HG03442 (cell line): ENCODE data around the gene SMIM27.

Source experiments
- ATAC-seq: cut with Tn5 transposase; IDR thresholded peaks from one replicate; pipeline ENCODE4 v1.9.1; 2021; ENCODE audit warnings: mild to moderate bottlenecking, moderate library complexity; ENCODE audit not compliant: unreplicated experiment

The SMIM27 gene

DNA sequence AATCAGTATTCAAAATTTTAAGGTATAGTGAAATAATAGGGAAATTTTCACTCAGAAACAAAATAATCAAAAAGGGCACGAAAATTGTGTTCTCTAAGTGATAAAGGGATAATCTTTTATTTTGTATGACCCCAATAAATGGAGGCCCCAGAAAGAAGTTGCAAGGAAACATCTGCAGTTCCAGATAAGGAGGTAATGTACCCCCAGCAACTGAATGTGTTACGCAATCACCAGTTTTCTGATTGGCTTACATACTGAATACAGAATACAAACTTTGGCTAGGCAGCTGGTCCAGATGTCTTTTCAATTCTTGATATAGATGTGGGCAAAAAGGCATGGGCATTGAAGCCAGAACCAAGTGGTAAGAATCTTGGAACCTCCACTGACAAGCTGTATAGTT, 2.0 kb downstream of the SMIM27 start:
- no peak for ATAC-seq

GRCh38 chr9:32554591-32554990, 2.5 kb downstream of the SMIM27 start:
- ATAC-seq = no peak

GRCh38 chr9:32558408-32558934, 6.3 kb downstream of the SMIM27 start:
- no peak for ATAC-seq

GRCh38 chr9:32565967-32566366, 13.8 kb downstream of the SMIM27 start:
- no peak for ATAC-seq

- ATAC-seq = no peak
Measured at GRCh38 chr9:32566770-32567169, 14.6 kb downstream of the SMIM27 start.

- ATAC-seq = no peak
Measured at GRCh38 chr9:32570262-32570661, 18.1 kb downstream of the SMIM27 start.

GRCh38 chr9:32571969-32572899, 20.1 kb downstream of the SMIM27 start:
- peak; percentile 87 for ATAC-seq

DNA sequence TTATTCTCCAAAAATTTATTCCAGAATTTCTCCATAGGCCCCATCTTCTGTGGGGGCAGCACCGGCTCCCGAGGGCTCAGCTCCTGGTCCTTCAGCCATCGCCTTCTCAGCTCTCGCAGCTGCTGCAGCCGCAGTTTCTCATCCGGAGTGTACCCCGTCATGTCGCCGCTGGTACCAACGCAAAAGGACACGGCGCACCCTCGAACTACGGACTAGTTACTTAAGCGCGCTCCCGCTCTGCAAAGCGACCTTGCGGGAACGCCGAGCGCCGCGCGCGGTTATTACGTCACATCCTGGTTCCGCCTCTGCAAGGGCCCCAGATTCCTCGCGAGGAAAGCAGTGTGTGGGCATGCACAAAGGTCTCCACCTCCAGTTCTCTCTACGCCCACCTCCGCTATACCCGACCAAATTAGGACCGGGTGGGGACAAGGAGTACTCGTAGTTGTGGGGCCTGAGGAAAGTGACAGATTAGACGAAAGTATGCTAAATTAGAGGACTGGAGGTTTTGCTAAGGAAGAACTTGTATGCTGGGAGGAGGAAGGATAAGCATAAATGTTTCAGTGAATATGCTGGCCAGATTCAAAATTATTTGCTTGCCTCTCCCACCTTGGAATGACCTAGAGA, 20.9 kb downstream of the SMIM27 start, which contains the start of gene NDUFB6:
Gene NDUFB6, minus strand, starts transcription at position 260 of the 624 bp plus-strand sequence. Its CDS starts 99 bp downstream, at position 161.
- peak; percentile 81 for ATAC-seq

- no peak for ATAC-seq
Measured at GRCh38 chr9:32573821-32574220, 21.7 kb downstream of the SMIM27 start.

DNA sequence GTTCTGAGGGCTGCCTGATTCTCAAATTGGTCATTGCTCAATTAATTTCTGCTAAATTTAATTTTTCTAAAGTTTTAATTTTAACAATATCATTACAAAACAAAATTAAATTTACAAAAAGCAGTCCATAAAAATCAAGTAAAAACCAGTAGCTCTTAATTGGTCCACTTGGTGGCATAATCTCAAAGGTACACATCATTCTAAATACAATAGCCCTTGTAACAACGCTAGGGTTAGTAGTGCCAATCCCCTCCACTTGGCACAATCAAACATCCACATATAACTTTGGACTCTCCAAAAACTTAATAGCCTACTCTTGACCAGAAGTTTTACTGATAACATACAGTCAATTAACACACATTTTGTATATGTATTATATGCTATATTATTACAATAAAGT, 22.7 kb downstream of the SMIM27 start:
- ATAC-seq = no peak

DNA sequence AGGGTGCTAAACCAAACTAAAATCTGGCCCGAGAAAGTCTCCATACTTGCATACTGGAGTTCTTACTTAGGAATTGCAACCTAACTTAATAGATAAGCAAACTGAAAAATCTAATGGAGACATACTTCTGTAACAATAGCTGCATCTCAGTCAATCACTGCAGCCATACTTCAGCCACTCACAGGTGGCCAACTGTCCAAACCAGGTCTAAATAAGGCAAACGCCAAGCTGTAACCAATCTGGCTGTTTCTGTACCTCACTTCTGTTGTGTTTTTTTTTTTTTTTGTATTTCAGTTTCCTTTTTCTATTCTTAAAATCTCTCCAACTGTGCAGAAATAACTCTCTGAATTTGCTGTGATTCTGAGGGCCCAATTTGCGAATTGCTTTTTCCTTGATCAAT, 25.2 kb downstream of the SMIM27 start:
- no peak for ATAC-seq

DNA sequence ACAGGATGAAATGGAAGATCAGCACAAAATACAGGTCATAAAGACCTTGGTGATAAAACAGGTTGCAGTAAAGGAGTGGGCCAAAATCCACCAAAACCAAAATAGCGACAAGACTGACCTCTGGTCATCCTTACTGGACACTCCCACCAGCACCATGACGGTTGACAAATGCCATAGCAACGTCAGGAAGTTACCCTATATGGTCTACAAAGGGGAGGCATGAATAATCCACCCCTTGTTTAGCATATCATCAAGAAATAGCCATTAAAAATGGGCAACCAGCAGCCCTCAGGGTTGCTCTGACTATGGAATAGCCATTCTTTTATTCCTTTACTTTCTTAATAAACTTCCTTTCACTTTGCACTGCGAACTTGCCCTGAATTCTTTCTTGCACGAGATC, 26.8 kb downstream of the SMIM27 start:
- ATAC-seq = no peak

- peak; percentile 52 for ATAC-seq
Measured at GRCh38 chr9:32579706-32580331, 27.7 kb downstream of the SMIM27 start.

DNA sequence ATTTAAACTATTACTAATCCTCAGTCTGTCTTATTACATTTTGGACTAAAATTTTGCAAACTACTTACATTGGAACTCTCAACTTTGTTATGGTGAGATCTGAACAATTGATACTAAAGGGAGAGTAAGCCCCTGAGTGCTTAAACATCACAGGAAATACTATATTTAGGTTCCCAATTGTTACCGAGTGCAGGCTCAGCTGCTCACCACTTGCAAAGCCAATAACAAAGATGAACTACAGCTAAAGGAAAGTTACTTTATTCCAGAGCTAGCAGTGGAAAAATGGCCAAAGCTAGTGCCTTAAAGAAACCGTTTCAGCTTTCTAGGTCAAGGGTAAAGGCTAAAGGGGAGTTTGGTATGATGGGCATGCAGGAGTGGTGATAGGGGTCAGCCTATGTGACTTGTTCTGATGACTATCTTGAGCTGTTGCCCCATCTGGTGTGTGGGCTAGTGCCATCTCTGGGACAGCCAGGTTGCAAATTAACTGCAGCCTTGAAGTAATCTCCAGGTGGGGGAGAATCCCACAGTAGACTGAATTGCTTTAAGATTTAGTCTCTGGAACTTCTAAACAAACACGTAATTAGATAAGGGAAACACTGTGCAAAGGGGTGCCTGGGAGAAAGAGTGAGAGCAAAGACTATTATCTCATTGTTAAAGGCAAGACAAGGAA, 28.6 kb downstream of the SMIM27 start:
- no peak for ATAC-seq

- peak; percentile 35 for ATAC-seq
Measured at GRCh38 chr9:32581512-32582143, 29.5 kb downstream of the SMIM27 start.

- ATAC-seq = no peak
Measured at GRCh38 chr9:32584784-32585183, 32.7 kb downstream of the SMIM27 start.

DNA sequence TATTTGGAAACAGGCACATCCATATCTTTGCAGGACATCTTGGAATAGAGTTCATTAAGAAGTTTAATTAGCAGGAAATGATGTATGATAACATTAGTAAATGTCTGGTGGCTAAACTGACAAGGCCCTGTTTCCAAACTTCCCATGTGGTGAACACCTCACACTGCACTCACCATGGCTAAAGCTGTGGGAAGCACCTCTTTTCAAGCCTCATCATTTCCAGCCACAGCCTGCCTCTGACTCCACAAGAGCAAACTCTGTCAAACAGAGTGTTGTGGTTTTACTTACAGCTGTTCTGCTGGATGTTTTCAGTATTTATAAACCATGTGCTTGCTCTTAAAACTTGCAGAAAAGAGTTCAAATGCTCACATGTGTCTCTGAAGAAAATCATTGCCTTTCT, 35.8 kb downstream of the SMIM27 start:
- no peak for ATAC-seq

- ATAC-seq = peak; percentile 71
Measured at GRCh38 chr9:32589083-32589723, 37.1 kb downstream of the SMIM27 start.

GRCh38 chr9:32590476-32590875, 38.3 kb downstream of the SMIM27 start:
- no peak for ATAC-seq

DNA sequence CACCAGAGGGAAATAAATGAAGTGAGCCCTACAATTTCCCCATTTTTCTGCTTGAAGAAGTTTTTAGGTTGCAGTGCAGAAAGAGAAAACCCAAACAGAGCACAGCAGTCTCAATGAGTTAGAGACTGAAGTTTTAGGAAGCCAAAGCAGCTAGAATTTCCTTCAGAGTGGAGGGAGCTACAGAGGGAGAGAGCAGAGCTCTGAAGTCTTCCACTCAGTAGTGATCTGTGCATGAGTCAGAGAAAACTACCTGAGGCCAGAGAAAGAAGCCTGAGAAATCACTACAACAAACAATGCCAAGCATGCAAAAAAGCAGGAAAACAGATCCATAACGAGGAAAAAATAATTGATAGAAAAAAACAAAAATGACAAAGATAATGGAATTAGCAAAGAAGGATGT, 38.8 kb downstream of the SMIM27 start:
- no peak for ATAC-seq
